Ovary (tissue), 10 donors: ENCODE measurements around the gene ADAMTS10. TPM values are rescaled to one million over a fixed set of nuclear protein-coding genes. Genes with fewer than 3 reads are reported as not detected.

Experiments
- DNase-seq, 5 donors: peaks; one replicate each; pipeline ENCODE4 v3.0.0-alpha.2; 2019 to 2020
- H3K27ac ChIP-seq, 2 donors: fragments of 200-600 bp; one replicate each; pipeline versions ENCODE4 v1.5.1 to v1.8.0; 2019 to 2022
- H3K27me3 ChIP-seq: fragments of 200-600 bp; one replicate; pipeline ENCODE4 v1.8.0; 2022
- H3K36me3 ChIP-seq: fragments of 200-600 bp; sonication (generic); one replicate; pipeline ENCODE4 v1.5.1; 2019
- H3K4me1 ChIP-seq: one replicate; pipeline ENCODE4 v1.8.1; 2013; ENCODE audit warnings: mild to moderate bottlenecking, moderate library complexity; ENCODE audit not compliant: insufficient read depth
- H3K4me3 ChIP-seq: fragments of 200-600 bp; sonication (generic); one replicate; pipeline ENCODE4 v1.5.1; 2017
- H3K9me3 ChIP-seq, 2 donors: fragments of 200-600 bp in 1 of 2; sonication (generic) in 1 of 2; one replicate each; pipeline versions ENCODE4 v1.5.1 to v1.8.1; 2013 to 2019; ENCODE audit warnings: mild to moderate bottlenecking in 1 of 2, moderate library complexity in 1 of 2
- EP300 ChIP-seq: sonication (generic); formaldehyde crosslinking; IDR thresholded peaks from one replicate; pipeline ENCODE4 v1.6.1; 2017; ENCODE audit warnings: antibody characterized with exemption
- POLR2A ChIP-seq: fragments of 450-650 bp; IDR thresholded peaks from one replicate; pipeline ENCODE4 v1.6.1; 2017; ENCODE audit warnings: antibody characterized with exemption, mild to moderate bottlenecking, moderate library complexity
- WGBS, 3 donors: extraction: QIAGEN DNeasy Blood & Tissue Kit in 1 of 3; methylation state at CpG; one replicate each; pipeline versions ENCODE4 v1.1.5 to v1.1.7; 2013 to 2017; 5-methylcytosine and 5-hydroxymethylcytosine counted together
- intact Hi-C, 4 donors: fragments of 100-400 bp; cut with DNase I; formaldehyde crosslinking; loops; one replicate each; pipeline versions ENCODE4 v1.11.0 to v1.15.1; 2022 to 2023
- long read RNA-seq, 3 donors: library from polyadenylated mRNA in 2 of 3; unstranded in 2 of 3; transcript quantifications; one replicate each; pipeline ENCODE4 v2.0.0 and lab custom pipeline, GENCODE V29; 2021 to 2026
- polyA plus RNA-seq, 2 donors: library from polyadenylated mRNA; stranded (reverse); fragments of 200-250 nt in 1 of 2; fragments of 350-450 nt in 1 of 2; fragmentation: Illumina TruSeq in 1 of 2; extraction: RNeasy Lipid Tissue Mini Kit (QIAGEN cat#74804) in 1 of 2; gene quantifications; one replicate each; pipeline ENCODE4 v1.2.3, GENCODE V29; 2013 to 2014
- total RNA-seq, 7 donors: library from RNA; depleted of rRNA in 2 of 7; stranded (reverse); fragments of >200 nt in 2 of 7; fragmentation: NEBNext Ultra II Directional in 3 of 7; extraction: Animal tissue kit (Norgen Biotek cat#: 25700) in 3 of 7; gene quantifications; one replicate each; pipeline versions ENCODE4 v1.1.0 to v1.2.4, GENCODE V29; 2016 to 2023
- TF ChIP-seq, protein P1 (sequence below), 3 donors: fragments of 450-650 bp in 2 of 3; fragments of 200-600 bp in 1 of 3; IDR thresholded peaks; one replicate each; pipeline versions ENCODE4 v1.5.1 to v1.8.0; 2016 to 2022; ENCODE audit warnings: antibody characterized with exemption in 3 of 3, mild to moderate bottlenecking in 1 of 3
- donor health status: DM: no; HTN: no; CAD: no; lungs with moderate emphysema.
- donor health status: DM: no; HTN: no; CAD: no.
- donor health status: Bipolar disorder and iron deficiency.
- donor health status: DM: yes; HTN: yes; CAD: no.
- donor health status: DM: no; HTN: no; CAD: no.
- donor health status: DM: yes; HTN: yes; CAD: no.

ADAMTS10 gene
- total RNA-seq = 10 to 100 TPM; 22.4 to 49.3 (median 37.4) TPM
- polyA plus RNA-seq = 10 to 100 TPM in 1 of 2 donors, 1 to 10 TPM in 1; 6.2 to 37.5 TPM
- long read RNA-seq, donor 1, partial matches to known transcripts = 1 of 7 reads
- long read RNA-seq, donor 1, other reads (novel, unspliced or antisense) = 6 of 7 reads
- long read RNA-seq, donor 2, partial matches to known transcripts = 0 of 2 reads
- long read RNA-seq, donor 2, other reads (novel, unspliced or antisense) = 0 of 2 reads
- long read RNA-seq, donor 3, partial matches to known transcripts = 19 of 34 reads
- long read RNA-seq, donor 3, other reads (novel, unspliced or antisense) = 15 of 34 reads

GRCh38 chr19:8610041-8610935 is at the start of gene ADAMTS10:
Gene ADAMTS10, minus strand, starts transcription at chr19:8610715. Its CDS starts 5,005 bp downstream, at chr19:8605710.
- TF ChIP-seq POLR2A = no peak
- no peak for TF ChIP-seq EP300
- TF ChIP-seq, protein P1, sequence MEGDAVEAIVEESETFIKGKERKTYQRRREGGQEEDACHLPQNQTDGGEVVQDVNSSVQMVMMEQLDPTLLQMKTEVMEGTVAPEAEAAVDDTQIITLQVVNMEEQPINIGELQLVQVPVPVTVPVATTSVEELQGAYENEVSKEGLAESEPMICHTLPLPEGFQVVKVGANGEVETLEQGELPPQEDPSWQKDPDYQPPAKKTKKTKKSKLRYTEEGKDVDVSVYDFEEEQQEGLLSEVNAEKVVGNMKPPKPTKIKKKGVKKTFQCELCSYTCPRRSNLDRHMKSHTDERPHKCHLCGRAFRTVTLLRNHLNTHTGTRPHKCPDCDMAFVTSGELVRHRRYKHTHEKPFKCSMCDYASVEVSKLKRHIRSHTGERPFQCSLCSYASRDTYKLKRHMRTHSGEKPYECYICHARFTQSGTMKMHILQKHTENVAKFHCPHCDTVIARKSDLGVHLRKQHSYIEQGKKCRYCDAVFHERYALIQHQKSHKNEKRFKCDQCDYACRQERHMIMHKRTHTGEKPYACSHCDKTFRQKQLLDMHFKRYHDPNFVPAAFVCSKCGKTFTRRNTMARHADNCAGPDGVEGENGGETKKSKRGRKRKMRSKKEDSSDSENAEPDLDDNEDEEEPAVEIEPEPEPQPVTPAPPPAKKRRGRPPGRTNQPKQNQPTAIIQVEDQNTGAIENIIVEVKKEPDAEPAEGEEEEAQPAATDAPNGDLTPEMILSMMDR (IDR thresholded peaks at IDR 0.05) = no peak
- DNase-seq = peak; percentile 59 to 77 (median 71)
- intact Hi-C loops = loop anchor here in 1 of 4 donors (10.0 kb wide), 1 partner anchor 225 kb away; the partner anchor contains the start of genes MBD3L1 and ZNF558
- peaks cover 12% of the 10 kb centered on the region for H3K4me1 ChIP-seq
- H3K36me3 ChIP-seq = no peaks in the 10 kb centered on the region
- H3K9me3 ChIP-seq = no peaks in the 10 kb centered on the region
- H3K4me3 ChIP-seq = peak within 1 kb of the TSS; percentile 58
- H3K27me3 ChIP-seq = no peaks in the 10 kb centered on the region
- H3K27ac ChIP-seq = peak within 1 kb of the TSS; percentile 38 to 61
- whole genome bisulfite sequencing, 3 donors = 0% methylated on average over 19 to 74 of the region's 74 CpGs

- TF ChIP-seq EP300 = no peak
- no peak for TF ChIP-seq POLR2A
- H3K27me3 ChIP-seq = no peaks in the 10 kb centered on the region
- DNase-seq = no peak
- intact Hi-C loops = loop anchor here (5.0 to 10.0 kb wide), 3 partner anchors 415 to 425 kb away; partner anchors contain the start of gene OR1M1 (in 1 of the 4)
- no peak overlapping the region for H3K27ac ChIP-seq
- no peak overlapping the region for H3K4me3 ChIP-seq
- no peaks in the 10 kb centered on the region for H3K36me3 ChIP-seq
- H3K4me1 ChIP-seq = no peaks in the 10 kb centered on the region
- 60 to 68% (median 66%) methylated on average over 7 of the region's 7 CpGs for WGBS, 3 donors
- no peaks in the 10 kb centered on the region for H3K9me3 ChIP-seq
Measured at GRCh38 chr19:8659905-8660304, 49.4 kb upstream of the ADAMTS10 start.

DNA sequence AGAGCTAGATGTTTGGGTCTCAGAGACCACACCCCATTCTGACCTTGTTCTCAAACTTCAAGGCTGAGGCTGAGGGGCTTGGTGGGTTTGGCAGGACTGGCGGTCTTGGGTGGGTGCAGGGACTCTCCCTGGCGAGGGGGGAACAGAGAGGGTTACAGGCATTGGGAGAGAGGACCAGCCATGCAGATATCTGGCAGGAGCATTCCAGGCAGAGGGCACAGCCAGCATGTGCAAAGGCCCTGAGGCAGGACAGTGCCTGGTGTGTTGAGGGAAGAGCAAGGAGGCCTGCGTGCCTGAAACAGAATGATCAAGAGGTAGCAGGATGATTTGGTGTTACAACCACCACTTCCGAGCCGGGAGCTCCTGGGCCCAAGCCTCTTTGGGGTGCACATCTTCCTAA is 47.4 kb upstream of the ADAMTS10 start:
- Histone ChIP-seq H3K4me1 (peaks cover 1% of the 10 kb centered on the region), H3K27me3 (no peaks in the 10 kb centered on the region), H3K27ac (no peak overlapping the region), H3K36me3 (no peaks in the 10 kb centered on the region), H3K9me3 (no peaks in the 10 kb centered on the region), H3K4me3 (no peak overlapping the region)
- intact Hi-C loops = loop anchor here (5.0 to 10.0 kb wide), 3 partner anchors 417 to 427 kb away; partner anchors contain the start of gene OR1M1 (in 1 of the 4)
- TF ChIP-seq EP300 (no peak), POLR2A (no peak)
- TF ChIP-seq, protein P1 (IDR thresholded peaks at IDR 0.05) = no peak
- WGBS, 3 donors = 66 to 80% (median 77%) methylated on average over 5 of the region's 5 CpGs
- no peak for DNase-seq

DNA sequence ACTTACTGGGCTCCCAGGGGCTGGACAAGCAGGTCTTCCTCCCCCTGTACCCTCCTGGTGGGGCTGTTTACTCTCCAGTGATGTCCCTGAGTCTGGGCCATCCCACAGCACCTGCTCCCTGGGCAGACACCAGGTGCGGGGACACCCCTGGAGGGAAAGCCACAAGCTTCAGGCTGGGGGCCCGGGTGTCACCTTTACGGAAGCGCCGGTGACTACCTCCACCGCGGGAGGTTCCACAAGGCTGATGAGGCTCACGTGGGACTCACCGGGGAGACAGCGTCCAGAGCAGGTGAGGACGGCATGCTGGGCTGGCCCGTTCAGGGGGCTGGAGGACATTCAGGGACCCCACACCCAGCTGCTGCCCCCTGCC is 44.8 kb upstream of the ADAMTS10 start:
- H3K9me3 ChIP-seq = no peaks in the 10 kb centered on the region
- no peaks in the 10 kb centered on the region for H3K36me3 ChIP-seq
- no peak for DNase-seq
- no peak overlapping the region for H3K27ac ChIP-seq
- H3K27me3 ChIP-seq = no peaks in the 10 kb centered on the region
- TF ChIP-seq EP300 (no peak), POLR2A (no peak)
- TF ChIP-seq, protein P1 (IDR thresholded peaks at IDR 0.05) = no peak
- WGBS, 3 donors = 71 to 75% (median 72%) methylated on average over 12 of the region's 12 CpGs
- intact Hi-C loops = loop anchor here (5.0 to 10.0 kb wide), 3 partner anchors 419 to 429 kb away; partner anchors contain the start of gene OR1M1 (in 1 of the 4)
- no peak overlapping the region for H3K4me3 ChIP-seq
- peaks cover 1% of the 10 kb centered on the region for H3K4me1 ChIP-seq
